Skin of body (tissue), 2 donors: ENCODE results near the gene S100A4. TPM values are rescaled to one million over a fixed set of nuclear protein-coding genes. Genes with fewer than 3 reads are reported as not detected.
A peak's percentile ranks its signal among the peaks of the same experiment; 100 is the strongest.
"Not testable (repeated sequence)": the region's sequence is repeated elsewhere in the genome, so short reads cannot be mapped to it uniquely, and the experiment has no call there.

Experiments used
- DNase-seq: peaks from one replicate; lab custom pipeline; 2025; lab: John Stamatoyannopoulos, UW
- total RNA-seq: library from RNA; depleted of rRNA; stranded (reverse); fragments of >200 nt; gene quantifications from one replicate; pipeline ENCODE4 v1.2.3, GENCODE V29; 2014

Gene S100A4
- total RNA-seq, 1 donor from 2014 or later, result 102 TPM

DNA sequence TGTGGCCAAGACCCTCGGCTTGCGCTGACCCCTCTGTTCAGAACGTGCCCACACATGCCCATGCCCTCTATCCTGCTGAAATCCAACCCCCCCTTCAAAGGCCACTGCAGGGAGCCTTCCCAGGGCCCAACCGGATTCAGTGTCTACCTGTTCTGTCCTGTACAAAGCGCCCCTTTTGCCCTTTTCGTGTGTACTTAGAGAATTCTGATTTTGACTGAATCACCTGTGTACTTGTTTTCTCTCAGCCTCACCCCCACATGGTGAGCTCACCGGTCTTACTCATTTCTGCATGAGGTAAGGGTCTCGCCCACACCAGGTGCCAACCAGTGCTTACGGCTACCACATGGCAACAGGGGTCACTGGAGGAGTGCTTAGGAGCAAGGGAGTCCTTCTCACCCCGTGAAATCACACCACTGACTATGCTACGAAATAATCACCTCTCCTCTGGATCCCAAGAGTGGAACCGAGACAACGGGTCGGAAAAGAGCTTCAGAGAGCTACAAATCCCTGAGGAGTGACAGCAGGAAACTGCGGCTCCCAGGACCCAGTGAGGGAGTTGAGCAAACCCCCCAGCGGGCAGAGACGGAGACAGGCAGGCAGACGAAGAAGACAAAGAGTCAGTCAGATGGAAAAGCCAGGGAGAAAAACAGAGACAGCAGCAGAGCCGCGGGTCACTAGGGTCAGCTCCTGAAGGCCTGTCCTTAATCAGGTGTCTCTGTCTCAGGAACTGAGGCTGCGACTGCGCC, 22.2 kb upstream of the S100A4 start:
- no peak for DNase-seq

- peak; percentile 64 for DNase-seq
Measured at GRCh38 chr1:153566414-153567371, 21.1 kb upstream of the S100A4 start.

- DNase-seq, result no peak
Measured at GRCh38 chr1:153565529-153566374, 20.1 kb upstream of the S100A4 start, which contains the start of gene S100A2. TSS of gene S100A2 (minus strand) at chr1:153565844. CDS start at chr1:153563877, 1,967 bp downstream.

DNA sequence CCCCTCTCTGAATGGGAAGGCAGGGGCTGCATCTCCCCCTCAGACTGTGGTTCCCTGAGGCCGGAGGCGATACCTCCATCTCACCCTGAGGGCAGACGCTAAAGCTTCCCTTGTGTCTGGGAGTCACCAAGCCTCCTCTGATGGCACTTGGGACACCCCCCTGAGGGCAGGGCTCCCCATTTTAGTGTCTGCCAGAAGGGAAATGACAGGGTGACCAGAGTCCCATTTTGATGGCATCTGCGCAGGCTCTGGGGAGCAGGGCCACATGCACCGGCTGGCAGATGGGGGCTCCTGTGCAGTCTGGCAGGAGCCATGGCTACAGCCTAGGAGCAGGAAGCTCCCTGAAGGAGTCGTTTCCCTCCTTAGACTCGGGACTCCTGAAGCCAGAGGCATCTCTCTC, 18.4 kb upstream of the S100A4 start:
- no peak for DNase-seq

GRCh38 chr1:153563483-153563901, 17.9 kb upstream of the S100A4 start:
- no peak for DNase-seq

- DNase-seq, result not testable (repeated sequence)
Measured at GRCh38 chr1:153562021-153562420, 16.4 kb upstream of the S100A4 start.

- no peak for DNase-seq
Measured at GRCh38 chr1:153561466-153561985, 15.9 kb upstream of the S100A4 start.

GRCh38 chr1:153560771-153561465, 15.3 kb upstream of the S100A4 start:
- no peak for DNase-seq

GRCh38 chr1:153560241-153560640, 14.6 kb upstream of the S100A4 start:
- DNase-seq, result no peak

- DNase-seq, result no peak
Measured at GRCh38 chr1:153557877-153558276, 12.3 kb upstream of the S100A4 start.

DNA sequence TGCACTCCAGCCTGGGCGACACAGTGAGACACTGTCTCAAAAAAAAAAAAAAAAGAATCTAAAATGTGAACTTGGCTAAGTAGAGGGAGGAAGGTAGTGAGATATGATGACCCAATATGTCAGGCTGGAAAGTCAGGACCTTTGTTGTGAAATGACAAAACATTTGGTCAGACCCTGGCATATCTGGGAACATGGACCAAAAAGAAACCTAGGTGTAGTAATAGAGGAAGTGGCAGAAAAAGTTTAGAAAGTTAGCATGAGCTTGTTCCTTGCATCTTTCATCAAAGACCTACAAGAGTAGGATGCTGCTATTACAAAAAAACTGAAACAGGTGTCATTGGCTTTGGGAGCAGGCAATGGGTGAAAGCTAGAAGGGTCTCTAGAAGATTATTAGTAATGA, 10.7 kb upstream of the S100A4 start:
- DNase-seq, result no peak

DNA sequence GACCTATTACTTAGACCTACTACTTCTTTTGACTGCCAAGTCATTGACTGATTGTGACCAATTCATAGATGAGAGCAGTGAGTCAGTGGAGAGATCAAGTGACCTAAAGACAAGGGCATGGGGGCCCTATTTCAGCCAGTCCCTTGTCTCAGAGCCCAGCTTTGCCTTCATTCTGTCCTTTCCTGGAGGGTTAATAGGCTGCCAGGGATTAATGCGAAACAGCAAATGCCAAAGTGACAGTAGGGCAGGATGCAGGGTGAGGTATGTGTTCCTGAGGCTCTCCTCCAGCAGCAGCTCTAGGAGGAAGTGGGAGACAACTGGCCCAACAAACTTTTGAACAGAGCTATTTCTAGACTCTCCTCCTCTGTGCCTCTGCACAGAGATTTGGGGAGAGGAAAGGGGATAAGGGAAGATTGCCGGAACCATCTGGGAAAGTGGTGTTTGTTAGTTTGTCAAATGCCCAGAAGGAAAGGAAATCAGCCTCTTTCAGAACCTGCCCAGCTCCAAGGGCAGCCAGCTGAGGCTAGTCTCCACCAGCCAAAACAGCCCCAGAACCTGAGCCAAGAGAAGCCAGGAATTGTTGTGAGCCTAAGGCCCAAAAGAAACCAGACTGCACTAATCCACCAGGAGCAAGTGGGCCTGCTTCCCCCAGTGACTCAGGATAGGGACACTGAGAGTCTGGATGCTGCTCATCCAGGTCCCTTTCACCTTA, 8.4 kb upstream of the S100A4 start:
- no peak for DNase-seq

DNA sequence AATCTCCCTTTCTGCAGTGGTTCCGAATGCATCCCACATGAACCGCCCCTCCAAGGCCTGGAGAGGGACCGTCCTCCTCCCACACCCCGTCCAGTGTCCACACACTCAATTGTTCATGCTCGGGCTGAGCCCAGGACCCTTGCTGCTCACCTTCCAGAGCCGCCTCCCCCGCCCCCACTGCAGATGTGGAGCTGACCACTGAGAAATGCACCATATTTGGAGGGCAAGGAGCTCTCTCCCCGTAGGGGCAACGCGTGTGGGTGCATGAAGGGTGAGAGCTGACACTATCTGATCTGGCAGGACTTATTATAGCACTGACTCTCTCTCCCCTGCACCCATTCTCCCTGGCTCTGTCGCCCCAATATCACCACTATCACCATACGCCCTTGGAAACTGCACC, 7.5 kb upstream of the S100A4 start:
- no peak for DNase-seq

DNA sequence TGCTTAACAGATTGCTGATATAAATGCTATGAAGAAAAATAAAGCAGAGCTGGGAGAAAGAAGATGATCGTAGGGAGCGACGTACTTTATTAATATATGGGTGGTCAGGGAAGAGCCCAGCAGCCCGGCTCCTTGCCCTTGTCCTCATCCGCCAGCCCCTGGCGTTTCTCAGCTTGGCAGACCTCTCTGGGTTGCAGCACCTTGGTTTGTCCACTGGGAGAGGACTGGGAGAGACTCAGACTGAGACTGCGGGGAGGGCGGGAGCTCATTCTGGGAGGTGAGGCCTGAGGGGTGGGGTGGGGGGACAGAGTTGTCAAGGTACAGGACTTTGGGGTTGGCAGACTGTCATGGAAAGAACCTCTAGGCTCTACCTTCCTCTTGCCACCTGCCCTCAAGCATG, 6.7 kb upstream of the S100A4 start:
- no peak for DNase-seq

DNA sequence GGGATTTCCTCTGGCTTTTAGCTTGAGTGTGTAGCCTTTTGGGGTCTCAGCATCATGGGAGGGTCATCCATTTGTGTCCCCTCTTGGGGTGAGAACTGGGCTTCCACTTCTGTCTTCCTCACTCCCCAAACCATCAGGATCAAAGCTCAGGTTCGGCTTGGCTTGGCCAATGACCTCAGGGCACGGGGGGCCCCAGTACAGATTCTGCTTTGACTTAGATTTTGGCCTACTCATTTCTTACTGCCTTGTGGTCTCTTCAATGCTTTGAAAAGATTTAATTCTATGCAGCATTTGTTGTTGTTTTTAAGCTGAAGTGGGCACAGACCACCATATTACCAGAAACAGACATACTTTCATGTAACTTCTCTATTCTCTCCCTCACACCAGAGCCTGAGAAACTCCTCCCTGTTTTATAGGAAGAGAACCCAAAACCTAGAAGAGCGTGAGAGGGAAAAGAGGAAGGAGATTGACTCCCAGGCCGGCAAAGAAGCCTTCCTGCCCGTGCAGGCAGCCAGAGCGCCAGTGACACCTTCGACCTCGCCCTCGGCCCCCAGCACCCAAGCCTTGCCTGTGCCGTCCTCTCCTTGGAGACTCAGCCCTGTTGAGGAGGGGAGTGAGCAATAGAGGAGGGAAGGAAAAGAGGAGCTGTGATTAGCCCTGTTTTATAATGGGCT, 5.4 kb upstream of the S100A4 start:
- no peak for DNase-seq

DNA sequence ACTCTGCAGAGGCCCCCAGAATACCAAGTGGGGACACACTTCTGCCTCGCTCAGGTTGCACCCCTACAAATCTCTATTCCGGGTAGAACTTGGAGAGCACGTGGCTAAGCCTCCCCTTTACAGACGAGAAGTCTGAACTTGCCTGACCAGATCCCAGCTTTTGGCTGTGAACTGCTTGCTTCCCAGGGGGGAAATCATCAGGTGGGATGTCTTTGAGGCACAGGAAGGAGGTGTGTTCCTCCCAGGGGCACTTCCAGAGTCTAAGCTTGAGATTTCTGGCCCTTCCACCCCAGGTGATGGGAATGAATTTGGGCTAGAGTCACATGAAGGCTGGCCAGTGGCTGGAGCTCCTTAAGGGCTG, 4.8 kb upstream of the S100A4 start:
- no peak for DNase-seq

- DNase-seq, result no peak
Measured at GRCh38 chr1:153549741-153550397, 4.3 kb upstream of the S100A4 start.

- no peak for DNase-seq
Measured at GRCh38 chr1:153548722-153549688, 3.4 kb upstream of the S100A4 start, which contains the start of gene S100A3. TSS of gene S100A3 (minus strand) at chr1:153549258. CDS start at chr1:153548485, 773 bp downstream.
